H1 (cell line): ENCODE data around the gene TMEM150B. TPM values are rescaled to one million over a fixed set of nuclear protein-coding genes. Genes with fewer than 3 reads are reported as not detected.

Experiments
- BCL11A ChIP-seq, 2 experiments: IDR thresholded peaks; one replicate each; pipeline ENCODE4 v1.6.1; 2011; ENCODE audit warnings: low read depth in 2 of 2, low read length in 2 of 2, mild to moderate bottlenecking in 2 of 2
- CHD2 ChIP-seq: IDR thresholded peaks from 2 replicates; pipeline ENCODE4 v1.6.1; 2012; ENCODE audit warnings: low read length, improper control_type of control experiment
- RNF2 ChIP-seq: fragments of 200-900, 300-1000 bp; sonication (generic); IDR thresholded peaks from 2 replicates; pipeline ENCODE4 v1.7.1; 2016; ENCODE audit warnings: borderline replicate concordance, low read depth, mild to moderate bottlenecking, antibody characterized with exemption, low read length; ENCODE audit not compliant: poor library complexity, severe bottlenecking; ENCODE audit errors: missing control alignments
- SIN3A ChIP-seq, 2 experiments: IDR thresholded peaks in 1 of 2; conservative IDR thresholded peaks in 1 of 2; 2 replicates each; pipeline ENCODE4 v1.6.1; 2011 to 2012; ENCODE audit warnings: low read length in 2 of 2, improper control_type of control experiment in 1 of 2, low read depth in 1 of 2, mild to moderate bottlenecking in 1 of 2
- polyA plus RNA-seq, 7 experiments: library from polyadenylated mRNA; depleted of rRNA in 3 of 7; stranded (reverse) in 5 of 7; unstranded in 2 of 7; fragments of >200 nt in 5 of 7; fragments of 200-250 nt in 2 of 7; gene quantifications; 1 replicate in 5 of 7; 2 replicates in 1 of 7; 4 replicates in 1 of 7; pipeline versions ENCODE4 v1.2.1 to v1.2.3, GENCODE V29; 2011 to 2013; ENCODE audit warnings: missing spikeins in 2 of 7, mixed read lengths in 2 of 7
- total RNA-seq: library from RNA; stranded (reverse); fragmentation: NEBNext Ultra II Directional; extraction: Animal tissue kit (Norgen Biotek cat#: 25700); gene quantifications from 2 replicates; pipeline ENCODE4 v1.2.1, GENCODE V29; 2021
- TF ChIP-seq, protein P1 (sequence below), 3 experiments: IDR thresholded peaks; 1 replicate in 2 of 3; 2 replicates in 1 of 3; pipeline versions ENCODE4 v1.5.1 to v1.6.1; 2011; ENCODE audit warnings: low read length in 3 of 3, mild to moderate bottlenecking in 3 of 3, inconsistent platforms in 2 of 3, low read depth in 1 of 3, moderate library complexity in 1 of 3; ENCODE audit not compliant: insufficient read depth in 1 of 3; ENCODE audit errors: control extremely low read depth in 1 of 3

The TMEM150B gene
- total and polyA plus RNA-seq, 2 of the 8 experiments (the other 6 are each of a cell fraction or from before 2014, with no cell fraction given), result 0.41 to 0.91 TPM

DNA sequence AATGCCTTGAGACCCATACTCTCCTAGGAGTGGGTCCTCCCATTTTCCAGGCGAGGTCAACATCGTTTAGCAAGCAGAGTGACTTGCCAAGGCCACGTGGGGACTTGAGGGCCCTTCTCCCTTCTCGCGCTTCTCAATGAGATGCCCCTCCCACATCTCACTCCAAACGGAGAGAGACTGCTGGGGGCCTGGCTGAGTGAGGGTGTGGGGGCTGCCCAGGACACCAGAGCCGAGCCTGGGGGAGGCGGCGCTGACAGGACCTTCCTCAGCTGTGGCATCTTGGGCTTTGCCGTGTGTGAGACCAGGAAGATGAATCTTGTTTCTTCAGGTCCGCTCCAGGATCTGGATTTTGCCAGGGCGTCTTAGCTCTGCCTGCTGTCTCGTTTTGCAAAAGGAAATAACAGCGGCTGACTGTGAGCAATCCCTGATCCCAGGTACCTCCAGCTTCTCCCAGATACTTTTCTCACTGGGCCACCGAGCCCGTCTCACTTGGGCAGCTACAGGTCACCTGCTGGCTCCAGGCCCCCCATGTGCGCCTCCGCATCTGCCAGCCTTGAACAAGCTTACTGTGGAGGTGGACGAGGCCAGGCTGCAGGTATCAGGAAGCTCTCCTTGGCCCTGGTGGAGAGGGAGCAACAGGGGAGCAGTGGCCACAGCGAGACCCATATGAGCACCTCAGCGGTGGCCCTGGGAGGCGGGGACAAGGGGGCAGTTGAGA lies 23.3 kb upstream of the TMEM150B start (continued):
- no peak for TF ChIP-seq RNF2
- TF ChIP-seq, protein P1, sequence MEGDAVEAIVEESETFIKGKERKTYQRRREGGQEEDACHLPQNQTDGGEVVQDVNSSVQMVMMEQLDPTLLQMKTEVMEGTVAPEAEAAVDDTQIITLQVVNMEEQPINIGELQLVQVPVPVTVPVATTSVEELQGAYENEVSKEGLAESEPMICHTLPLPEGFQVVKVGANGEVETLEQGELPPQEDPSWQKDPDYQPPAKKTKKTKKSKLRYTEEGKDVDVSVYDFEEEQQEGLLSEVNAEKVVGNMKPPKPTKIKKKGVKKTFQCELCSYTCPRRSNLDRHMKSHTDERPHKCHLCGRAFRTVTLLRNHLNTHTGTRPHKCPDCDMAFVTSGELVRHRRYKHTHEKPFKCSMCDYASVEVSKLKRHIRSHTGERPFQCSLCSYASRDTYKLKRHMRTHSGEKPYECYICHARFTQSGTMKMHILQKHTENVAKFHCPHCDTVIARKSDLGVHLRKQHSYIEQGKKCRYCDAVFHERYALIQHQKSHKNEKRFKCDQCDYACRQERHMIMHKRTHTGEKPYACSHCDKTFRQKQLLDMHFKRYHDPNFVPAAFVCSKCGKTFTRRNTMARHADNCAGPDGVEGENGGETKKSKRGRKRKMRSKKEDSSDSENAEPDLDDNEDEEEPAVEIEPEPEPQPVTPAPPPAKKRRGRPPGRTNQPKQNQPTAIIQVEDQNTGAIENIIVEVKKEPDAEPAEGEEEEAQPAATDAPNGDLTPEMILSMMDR (IDR thresholded peaks at IDR 0.05; ENCODE audit: control extremely low read depth in 1 of 3, insufficient read depth in 1 of 3, low read depth in 1 of 3, low read length in 3 of 3), result no peak
- peak; percentile 54; the same call in 1 of the 2 replicates for TF ChIP-seq CHD2
- TF ChIP-seq SIN3A (conservative IDR thresholded peaks at IDR 0.05 in 1 of 2, IDR thresholded peaks at IDR 0.05 in 1 of 2; ENCODE audit: low read depth in 1 of 2, low read length in 2 of 2), result no peak
- no peak for TF ChIP-seq BCL11A (IDR thresholded peaks at IDR 0.05; ENCODE audit: low read depth in 2 of 2, low read length in 2 of 2)
